Measurements from ENCODE around the gene CSTPP1. TPM values are rescaled to one million over a fixed set of nuclear protein-coding genes. Genes with fewer than 3 reads are reported as not detected.
"Not testable (repeated sequence)": the region's sequence is repeated elsewhere in the genome, so short reads cannot be mapped to it uniquely, and the experiment has no call there.

CSTPP1 gene
- total RNA-seq, 3 donors from 2014 or later (not counting 1 experiment from before 2014, with no cell fraction given), result 16.2 to 17.8 (median 16.9) TPM

GRCh38 chr11:47207459-47207858 is 270.9 kb downstream of the CSTPP1 start:
- Mint-ChIP-seq H3K4me1 (no peaks in the 10 kb centered on the region), H3K27me3 (ENCODE audit: low read depth in 2 of 2) (peaks cover 0 to 3% of the 10 kb centered on the region in 2 donors), H3K4me3 (no peak overlapping the region), H3K9me3 (no peaks in the 10 kb centered on the region), H3K27ac (no peak overlapping the region), H3K36me3 (no peaks in the 10 kb centered on the region)
- no peak overlapping the region for H3K4me3 ChIP-seq (ENCODE audit: low read length)
- no peak for TF ChIP-seq CTCF (IDR thresholded peaks at IDR 0.05)
- H3K27me3 ChIP-seq (ENCODE audit: control insufficient read depth, insufficient read depth, low read length), result no peaks in the 10 kb centered on the region
- DNase-seq (no peak), ATAC-seq (no peak)
- H3K27ac ChIP-seq (ENCODE audit: low read length), result no peak overlapping the region
- WGBS (ENCODE audit: insufficient coverage), result 90% methylated on average over 6 of the region's 6 CpGs
- H3K36me3 ChIP-seq (ENCODE audit: control insufficient read depth, insufficient read depth, low read length), result no peaks in the 10 kb centered on the region
- H3K4me1 ChIP-seq (ENCODE audit: control insufficient read depth, insufficient read depth, low read length), result no peaks in the 10 kb centered on the region
- intact Hi-C loops (cut with micrococcal nuclease), result no loop called here
- H3K9me3 ChIP-seq (ENCODE audit: control insufficient read depth, insufficient read depth, low read length), result no peaks in the 10 kb centered on the region

GRCh38 chr11:47208008-47208552 is 271.5 kb downstream of the CSTPP1 start:
- H3K4me3 Mint-ChIP-seq; H3K27me3 ChIP-seq (ENCODE audit: control insufficient read depth, insufficient read depth, low read length); H3K9me3 ChIP-seq (ENCODE audit: control insufficient read depth, insufficient read depth, low read length); H3K4me1 ChIP-seq (ENCODE audit: control insufficient read depth, insufficient read depth, low read length); H3K36me3 Mint-ChIP-seq; intact Hi-C loops (cut with micrococcal nuclease); H3K27ac Mint-ChIP-seq; H3K36me3 ChIP-seq (ENCODE audit: control insufficient read depth, insufficient read depth, low read length); H3K9me3 Mint-ChIP-seq; H3K27ac ChIP-seq (ENCODE audit: low read length); ATAC-seq; H3K4me1 Mint-ChIP-seq; DNase-seq; H3K27me3 Mint-ChIP-seq (ENCODE audit: low read depth in 2 of 2); H3K4me3 ChIP-seq (ENCODE audit: low read length): not testable (repeated sequence)
- WGBS (ENCODE audit: insufficient coverage), result 95% methylated on average over 13 of the region's 13 CpGs

GRCh38 chr11:47208628-47209027 is 272.1 kb downstream of the CSTPP1 start:
- 92% methylated on average over 5 of the region's 5 CpGs for WGBS (ENCODE audit: insufficient coverage)
- Histone ChIP-seq H3K4me3 (ENCODE audit: low read length) (no peak overlapping the region), H3K9me3 (ENCODE audit: control insufficient read depth, insufficient read depth, low read length) (no peaks in the 10 kb centered on the region), H3K27ac (ENCODE audit: low read length) (no peak overlapping the region), H3K36me3 (ENCODE audit: control insufficient read depth, insufficient read depth, low read length) (no peaks in the 10 kb centered on the region), H3K4me1 (ENCODE audit: control insufficient read depth, insufficient read depth, low read length) (peaks cover 1% of the 10 kb centered on the region), H3K27me3 (ENCODE audit: control insufficient read depth, insufficient read depth, low read length) (no peaks in the 10 kb centered on the region)
- Mint-ChIP-seq H3K27me3 (ENCODE audit: low read depth in 2 of 2) (peaks cover 0 to 3% of the 10 kb centered on the region in 2 donors), H3K9me3 (no peaks in the 10 kb centered on the region), H3K4me1 (peaks cover 0 to 2% of the 10 kb centered on the region in 2 donors), H3K36me3 (no peaks in the 10 kb centered on the region), H3K4me3 (no peak overlapping the region), H3K27ac (no peak overlapping the region)
- ATAC-seq (no peak), DNase-seq (no peak)
- intact Hi-C loops (cut with micrococcal nuclease), result no loop called here
- TF ChIP-seq CTCF (IDR thresholded peaks at IDR 0.05), result no peak

Other genes with a start within 250 kb of the CSTPP1 start
- gene ARHGAP1, start 236.1 kb upstream of the CSTPP1 start, total RNA-seq, result 100 to 1,000 TPM in 2 of 3 donors, 10 to 100 TPM in 1; 89.8 to 111 (median 102) TPM
- 10 to 100 TPM in 1 of 3 donors, 1 to 10 TPM in 2; 9.1 to 19.0 (median 9.6) TPM for gene ZNF408, start 235.7 kb upstream of the CSTPP1 start, total RNA-seq
- gene F2, start 217.5 kb upstream of the CSTPP1 start, total RNA-seq, result under 1 TPM in 1 of 3 donors, not detected in 2; 0.14 TPM
- 10 to 100 TPM; 39.1 to 63.7 (median 46.3) TPM for gene CKAP5, start 90.5 kb upstream of the CSTPP1 start, total RNA-seq
- not detected for gene LRP4, start 18.2 kb upstream of the CSTPP1 start, total RNA-seq
- 100 to 1,000 TPM; 199 to 236 (median 228) TPM for gene ARFGAP2, start 240.1 kb downstream of the CSTPP1 start, total RNA-seq
- gene PACSIN3, start 249.7 kb downstream of the CSTPP1 start, total RNA-seq, result 1 to 10 TPM in 1 of 3 donors, not detected in 2; 1.3 TPM